Stimulated activated CD4-positive, alpha-beta T cell treated with anti-CD3 and anti-CD28 coated beads, Interleukin-15, amount 100 ng/mL, for 24 hours (primary cell): ENCODE results near the gene TRIO.
"Not testable (repeated sequence)": the region's sequence is repeated elsewhere in the genome, so short reads cannot be mapped to it uniquely, and the experiment has no call there.

Experiments
- DNase-seq: peaks from one replicate; pipeline ENCODE4 v3.0.0-alpha.2; 2020

Gene TRIO

DNA sequence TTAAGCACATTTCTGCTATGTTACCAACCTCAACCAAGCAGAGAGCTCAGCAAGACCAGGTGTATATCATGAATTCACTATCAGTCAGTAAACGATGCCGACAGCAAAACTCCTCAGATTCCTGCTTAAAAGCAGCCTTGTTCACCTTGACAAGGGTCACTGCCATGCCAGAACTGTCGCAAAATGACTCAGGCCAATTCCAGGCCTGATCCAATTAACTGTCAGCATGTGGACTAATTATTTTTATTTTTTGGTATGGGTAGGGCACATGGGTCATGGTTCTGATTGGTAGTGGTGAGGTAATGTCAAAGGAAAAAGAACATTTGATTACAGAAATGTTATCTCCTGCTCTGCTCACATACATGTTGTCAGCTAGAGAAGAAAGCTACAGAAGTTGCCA, 224.2 kb downstream of the TRIO start:
- no peak for DNase-seq

DNA sequence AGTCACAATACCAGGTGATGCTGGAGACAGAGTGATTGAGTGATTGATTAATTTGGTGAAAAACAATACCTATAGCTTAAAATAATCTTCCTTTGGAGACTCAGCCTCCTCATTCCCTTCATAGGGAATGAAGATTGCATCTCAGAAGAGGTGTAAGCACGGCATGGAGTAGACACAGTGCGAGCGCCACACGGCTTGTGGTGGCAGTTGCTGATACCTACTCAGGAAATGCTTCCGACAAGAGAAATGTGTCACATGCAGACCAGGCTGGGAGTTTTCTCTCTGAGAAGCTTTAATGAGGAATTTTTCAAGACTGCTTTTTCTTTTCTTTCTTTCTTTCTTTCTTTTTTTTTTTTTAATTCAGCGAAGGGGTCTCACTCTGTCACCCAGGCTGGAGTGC, 226.6 kb downstream of the TRIO start:
- no peak for DNase-seq

DNA sequence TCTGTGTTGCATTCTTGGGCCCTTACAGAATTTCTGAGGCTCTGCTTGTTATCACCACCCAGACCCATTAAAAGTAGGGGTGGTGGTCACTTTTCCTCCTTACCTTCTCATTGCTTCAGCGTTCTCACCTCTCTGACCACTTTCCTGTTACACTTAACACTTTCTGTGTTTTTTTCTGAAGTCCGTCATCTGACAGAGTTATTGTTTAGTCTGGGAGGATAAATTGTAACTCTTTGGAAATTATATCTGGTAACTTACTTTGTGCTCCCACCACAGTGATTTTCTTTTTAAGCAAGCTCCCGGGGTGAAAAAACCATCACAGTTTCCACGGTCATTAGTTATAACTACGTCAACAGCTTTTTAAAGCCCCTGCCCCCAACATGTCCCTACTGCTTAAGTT, 227.2 kb downstream of the TRIO start:
- DNase-seq: no peak

DNA sequence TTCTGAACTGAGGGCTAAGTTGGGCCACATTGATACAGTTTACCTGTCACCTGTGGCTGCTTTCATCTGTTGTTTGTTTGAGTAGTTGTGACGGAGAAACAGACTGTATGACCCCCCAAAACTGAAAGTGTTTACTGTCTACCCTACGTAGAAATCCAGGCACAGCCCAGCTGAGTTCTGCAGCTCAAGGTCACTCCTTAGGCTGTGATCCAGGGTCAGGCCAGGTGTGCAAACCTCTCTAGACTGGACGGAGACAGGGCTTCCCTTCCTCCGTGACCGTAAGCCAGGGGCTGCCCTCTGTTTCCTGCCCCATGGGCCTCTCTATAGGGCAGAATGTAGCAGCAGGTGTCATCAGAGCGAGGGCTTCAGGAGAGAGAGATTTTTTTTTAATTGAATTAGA, 230.5 kb downstream of the TRIO start:
- no peak for DNase-seq

DNA sequence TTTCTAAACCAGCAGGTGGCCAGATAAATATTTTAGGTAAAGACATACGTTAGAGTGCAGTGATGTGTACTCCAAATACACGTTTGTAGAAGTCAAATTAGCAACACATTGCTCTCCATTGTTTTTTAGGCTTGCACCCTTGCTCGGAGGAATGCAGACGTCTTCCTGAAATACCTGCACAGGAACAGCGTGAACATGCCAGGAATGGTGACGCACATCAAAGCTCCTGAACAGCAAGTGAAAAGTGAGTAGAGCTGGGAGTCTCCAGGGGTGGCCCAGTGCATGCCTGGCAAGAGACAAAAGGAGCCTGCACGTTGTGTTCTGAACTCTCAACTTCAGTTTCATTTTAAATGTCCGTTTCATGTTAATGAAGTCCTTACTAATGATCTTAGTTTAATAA, 231.0 kb downstream of the TRIO start:
- DNase-seq: no peak

DNA sequence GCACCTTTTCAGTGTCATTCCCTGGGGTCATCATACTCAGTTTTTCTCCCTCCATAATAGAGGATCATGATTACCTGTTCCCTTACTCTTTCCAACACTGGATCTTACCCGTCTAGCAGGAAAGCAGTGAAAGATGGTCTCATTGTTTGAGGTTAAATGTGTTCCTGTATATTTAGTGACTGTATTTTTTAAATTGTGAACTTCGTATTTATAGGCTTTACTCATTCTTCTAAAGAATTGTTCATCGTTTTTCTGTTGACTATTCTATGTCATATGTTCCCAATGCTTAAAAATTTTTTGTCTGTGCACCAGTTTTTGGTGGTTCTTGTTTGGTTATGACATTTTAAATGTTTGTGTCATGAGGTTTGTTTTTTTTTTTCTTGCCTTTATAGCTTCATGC, 233.6 kb downstream of the TRIO start:
- no peak for DNase-seq

DNA sequence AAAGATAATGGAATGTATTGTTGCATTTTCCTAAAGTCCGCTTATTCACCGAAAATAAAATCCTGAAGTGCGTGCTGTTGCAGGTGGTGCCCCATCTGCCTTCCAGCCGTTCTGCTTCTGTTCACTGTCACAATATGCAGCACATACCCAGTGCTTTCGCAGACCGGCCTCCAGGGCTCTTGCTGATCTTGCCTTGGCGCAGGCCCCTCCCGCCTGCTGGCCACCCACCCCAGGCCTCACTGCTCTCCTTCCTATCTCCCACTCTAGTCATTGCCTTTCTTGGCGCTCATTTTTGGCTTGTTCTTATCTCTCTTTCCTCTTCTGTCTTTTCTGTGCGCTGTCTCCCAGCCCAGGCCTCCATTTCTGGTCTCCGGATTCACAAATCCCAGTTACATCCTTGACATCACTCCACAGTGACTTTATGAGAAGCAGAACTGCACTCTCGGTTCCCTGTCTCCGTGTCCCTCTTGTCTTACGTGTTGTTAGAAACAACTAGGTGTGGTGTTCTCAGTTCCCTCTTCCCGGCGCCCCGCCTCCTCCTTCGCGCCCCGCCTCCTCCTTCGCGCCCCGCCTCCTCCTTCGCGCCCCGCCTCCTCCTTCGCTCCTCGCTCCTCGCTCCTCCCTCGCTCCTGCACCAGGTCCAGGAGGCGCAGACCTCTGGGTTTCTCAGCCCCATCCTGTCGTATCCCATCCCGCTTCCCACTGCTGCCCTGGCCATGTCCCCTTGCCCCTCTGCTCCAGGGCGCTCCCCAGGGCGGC, 236.8 kb downstream of the TRIO start:
- DNase-seq: no peak

DNA sequence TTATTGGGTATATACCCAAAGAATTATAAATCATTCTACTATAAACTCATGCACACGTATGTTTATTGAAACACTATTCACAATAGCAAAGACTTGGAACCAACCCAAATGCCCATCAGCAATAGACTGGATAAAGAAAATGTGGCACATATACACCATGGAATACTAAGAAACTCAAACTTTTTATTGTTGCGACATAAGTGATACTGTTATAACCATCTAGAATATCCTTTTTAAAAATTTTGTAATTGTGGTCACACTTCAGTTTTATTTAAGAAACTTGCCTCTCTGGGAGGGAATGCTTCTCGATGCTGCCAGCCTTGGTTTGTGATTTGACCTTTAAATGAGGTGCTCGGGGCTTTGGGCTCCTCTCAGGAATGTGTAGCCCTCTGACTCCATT, 237.6 kb downstream of the TRIO start:
- DNase-seq: no peak

DNA sequence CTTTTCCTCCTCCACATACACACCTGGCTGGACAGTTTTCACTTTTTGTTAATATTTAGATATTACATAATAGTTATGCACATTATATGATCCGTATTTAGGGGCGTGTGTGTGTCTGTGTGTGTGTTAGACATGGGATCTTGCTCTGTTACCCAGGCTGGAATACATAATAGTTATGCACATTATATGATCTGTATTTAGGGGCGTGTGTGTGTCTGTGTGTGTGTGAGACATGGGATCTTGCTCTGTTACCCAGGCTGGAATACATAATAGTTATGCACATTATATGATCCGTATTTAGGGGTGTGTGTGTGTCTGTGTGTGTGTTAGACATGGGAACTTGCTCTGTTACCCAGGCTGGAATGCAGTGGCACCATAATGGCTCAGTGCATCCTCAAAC, 239.5 kb downstream of the TRIO start:
- DNase-seq: no peak

DNA sequence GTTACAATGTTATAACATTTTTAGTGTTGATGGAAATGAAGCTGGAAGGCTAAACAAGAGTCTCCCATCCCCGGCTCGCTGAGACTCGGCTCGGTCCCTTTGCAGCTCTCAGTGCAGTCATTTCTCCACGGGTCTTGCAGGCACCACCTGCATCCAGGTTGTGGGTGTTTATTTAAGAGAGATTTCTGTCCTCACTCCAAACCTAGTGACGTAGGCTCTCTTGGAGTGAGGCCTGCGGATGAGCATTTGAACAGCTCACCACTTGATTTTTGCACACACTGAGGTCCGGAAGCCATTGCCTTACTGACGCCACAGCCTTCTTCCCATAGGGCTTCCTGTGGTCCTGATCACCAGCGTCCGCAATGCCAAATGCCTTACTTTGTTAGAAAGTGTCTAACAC, 240.8 kb downstream of the TRIO start:
- DNase-seq: no peak

DNA sequence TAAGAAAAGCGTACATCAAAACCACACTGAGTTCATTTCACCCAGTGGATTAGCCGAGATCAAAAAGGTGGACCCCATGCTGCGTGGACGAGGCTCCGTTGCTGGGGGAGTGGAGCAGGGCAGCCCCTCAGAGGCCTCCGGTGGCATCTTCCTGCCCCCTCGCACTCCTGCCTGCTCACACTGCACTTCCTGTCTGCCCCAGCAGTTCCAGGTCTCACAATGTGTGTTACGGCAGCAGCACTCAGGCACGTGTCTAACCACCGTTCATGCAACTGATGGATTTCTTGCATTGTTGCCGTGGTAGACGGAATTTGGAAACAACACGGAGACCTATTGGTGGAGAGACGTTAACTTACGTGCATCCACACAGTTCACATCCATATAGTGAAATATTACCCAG, 241.9 kb downstream of the TRIO start:
- DNase-seq: no peak

DNA sequence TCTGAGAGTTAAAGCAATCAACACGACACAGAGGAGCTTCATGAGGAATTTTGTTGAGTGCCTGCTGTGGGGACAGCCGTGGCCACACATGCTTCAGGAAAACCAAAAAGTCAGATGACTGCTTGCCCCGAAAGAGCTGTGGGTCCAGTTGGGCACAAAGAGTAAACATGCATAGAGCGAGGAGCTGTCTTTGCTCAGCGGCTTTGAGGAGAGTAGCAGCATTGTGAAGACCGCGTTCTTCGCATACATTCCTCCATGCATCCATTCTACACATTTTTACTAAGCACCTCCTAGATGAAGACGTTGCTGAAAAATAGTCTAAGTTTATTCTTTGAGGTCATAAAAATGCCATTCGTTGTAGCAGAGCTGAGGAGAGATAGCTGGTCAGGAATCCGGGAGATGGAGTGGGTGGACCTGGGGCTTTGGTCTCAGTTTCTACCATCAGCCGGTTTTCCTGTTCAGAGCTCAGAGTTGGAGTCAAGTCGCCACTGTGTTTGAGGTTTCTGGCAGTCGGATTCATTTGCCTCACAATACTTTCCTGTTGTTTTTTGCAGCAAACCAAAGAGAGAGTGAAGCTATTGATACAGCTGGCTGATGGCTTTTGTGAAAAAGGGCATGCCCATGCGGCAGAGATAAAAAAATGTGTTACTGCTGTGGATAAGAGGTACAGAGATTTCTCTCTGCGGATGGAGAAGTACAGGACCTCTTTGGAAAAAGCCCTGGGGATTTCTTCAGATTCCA, 243.9 kb downstream of the TRIO start:
- no peak for DNase-seq

DNA sequence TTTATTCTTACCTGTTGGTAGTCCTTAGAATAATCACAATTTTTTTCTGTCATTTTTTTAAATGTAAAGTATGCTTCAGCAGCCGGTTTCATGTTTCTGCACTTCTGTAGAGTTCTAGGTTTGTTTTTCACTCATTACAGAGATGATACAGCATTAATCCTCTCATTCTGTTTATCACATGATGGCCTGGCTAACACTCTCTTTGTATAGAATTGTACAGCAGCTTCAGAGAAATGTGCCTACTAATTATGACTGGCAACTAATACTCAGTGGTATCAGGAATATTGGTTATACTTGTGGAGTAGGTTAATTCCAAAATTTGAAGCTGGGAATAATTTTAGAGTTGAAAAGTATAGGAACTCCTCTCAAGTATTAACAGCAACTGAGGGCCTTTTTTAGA, 245.6 kb downstream of the TRIO start:
- DNase-seq: no peak

DNA sequence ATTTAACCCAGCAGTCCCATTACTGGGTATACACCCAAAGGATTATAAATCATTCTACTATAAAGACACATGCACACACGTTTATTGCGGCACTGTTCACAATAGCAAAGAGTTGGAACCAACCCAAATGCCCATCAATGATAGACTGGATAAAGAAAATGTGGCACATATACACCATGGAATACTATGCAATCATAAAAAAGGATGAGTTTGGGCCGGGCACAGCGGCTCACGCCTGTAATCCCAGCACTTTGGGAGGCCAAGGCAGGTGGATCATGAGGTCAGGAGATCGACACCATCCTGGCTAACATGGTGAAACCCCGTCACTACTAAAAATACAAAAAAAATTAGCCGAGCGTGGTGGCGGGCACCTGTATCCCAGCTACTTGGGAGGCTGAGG, 249.4 kb downstream of the TRIO start:
- DNase-seq: not testable (repeated sequence)

DNA sequence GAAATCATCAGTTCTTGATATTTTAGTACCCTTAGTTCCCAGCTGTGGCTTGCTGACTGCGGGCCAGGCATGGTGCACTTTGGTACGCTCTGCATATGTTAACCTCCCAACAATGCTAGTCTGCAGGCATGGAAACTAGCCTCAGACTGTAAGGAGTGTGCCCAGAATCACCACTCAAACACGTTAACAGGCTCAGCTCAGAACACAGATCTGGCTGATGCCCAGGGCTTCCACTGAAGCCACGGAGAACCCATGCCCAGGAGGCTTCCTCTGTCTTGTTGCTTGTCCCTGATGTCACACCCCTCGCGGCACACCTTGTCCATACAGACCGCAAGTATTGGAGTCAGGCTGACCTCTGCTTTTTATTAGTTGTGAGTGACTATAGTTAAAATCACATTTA, 251.2 kb downstream of the TRIO start:
- no peak for DNase-seq

DNA sequence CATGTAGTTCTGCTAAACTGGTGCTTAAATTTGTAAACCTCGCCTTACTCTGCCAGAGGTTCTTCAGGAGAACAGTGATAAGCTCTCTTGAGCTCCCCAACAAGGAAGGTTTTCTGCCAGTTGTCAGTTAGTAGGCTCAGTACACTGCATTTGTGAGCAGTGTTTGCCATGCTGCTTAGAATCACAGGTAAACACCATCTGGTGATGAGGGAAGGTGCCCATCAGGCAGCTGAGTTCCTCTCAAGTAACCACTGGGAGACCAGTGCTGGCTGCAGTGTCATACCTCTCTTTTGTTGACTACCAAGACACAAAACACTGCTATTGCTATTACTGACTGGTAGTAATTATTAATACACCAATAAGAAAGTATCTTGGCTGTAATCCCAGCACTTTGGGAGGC, 252.3 kb downstream of the TRIO start:
- DNase-seq: no peak

DNA sequence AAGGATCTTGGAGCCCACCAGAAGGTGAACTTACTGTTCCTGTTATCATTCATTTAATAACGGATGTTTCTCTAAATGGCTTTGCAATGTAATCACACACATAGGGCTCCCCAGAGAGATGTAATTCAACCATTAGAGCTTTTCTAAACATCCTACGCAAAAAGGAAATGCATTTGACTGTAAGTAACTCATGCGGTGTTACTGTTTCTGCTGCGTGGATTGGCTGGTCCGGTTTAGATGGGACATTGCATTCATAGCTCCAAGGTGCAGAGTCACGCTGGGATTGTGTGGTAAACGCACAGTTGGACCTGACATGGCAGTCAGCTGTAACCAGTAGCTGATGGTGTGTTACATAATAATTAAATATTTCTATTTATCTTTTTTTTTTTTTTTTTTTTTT, 252.9 kb downstream of the TRIO start:
- no peak for DNase-seq

DNA sequence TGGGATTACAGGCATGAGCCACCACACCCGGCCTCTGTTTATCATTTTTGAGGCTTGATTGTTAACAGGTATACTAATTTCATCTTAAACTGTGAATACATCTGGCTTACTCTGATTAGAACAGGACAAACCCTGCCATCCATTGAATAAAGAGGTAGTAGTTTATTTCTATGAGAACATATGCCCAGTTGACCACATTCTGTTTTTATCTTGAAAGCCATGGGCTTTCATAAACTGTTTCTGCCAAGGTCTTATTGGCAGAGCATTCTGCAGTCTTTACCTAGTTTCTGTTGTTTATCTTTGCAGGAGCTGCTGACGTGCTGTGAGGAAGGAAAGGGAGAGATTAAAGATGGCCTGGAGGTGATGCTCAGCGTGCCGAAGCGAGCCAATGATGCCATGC, 253.6 kb downstream of the TRIO start:
- no peak for DNase-seq

DNA sequence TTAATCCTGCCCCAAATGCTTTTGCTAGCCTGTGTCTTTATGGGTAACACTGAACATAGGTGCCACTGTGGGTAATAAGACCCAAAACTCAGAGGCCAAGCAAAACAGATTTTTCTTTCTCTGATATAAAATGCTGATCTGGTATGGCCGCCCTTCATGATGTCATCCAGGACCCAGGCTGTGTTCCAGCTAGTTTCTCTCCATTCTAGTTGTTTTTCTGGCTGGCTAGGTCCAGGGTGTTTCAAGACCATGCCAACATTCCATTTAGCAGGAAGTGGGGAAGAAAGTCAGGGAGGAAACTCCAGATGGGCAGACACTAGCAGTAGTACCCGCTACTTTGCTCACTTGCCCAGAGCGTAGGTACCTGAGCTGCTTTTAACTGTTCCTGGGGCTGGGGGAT, 254.6 kb downstream of the TRIO start:
- no peak for DNase-seq

DNA sequence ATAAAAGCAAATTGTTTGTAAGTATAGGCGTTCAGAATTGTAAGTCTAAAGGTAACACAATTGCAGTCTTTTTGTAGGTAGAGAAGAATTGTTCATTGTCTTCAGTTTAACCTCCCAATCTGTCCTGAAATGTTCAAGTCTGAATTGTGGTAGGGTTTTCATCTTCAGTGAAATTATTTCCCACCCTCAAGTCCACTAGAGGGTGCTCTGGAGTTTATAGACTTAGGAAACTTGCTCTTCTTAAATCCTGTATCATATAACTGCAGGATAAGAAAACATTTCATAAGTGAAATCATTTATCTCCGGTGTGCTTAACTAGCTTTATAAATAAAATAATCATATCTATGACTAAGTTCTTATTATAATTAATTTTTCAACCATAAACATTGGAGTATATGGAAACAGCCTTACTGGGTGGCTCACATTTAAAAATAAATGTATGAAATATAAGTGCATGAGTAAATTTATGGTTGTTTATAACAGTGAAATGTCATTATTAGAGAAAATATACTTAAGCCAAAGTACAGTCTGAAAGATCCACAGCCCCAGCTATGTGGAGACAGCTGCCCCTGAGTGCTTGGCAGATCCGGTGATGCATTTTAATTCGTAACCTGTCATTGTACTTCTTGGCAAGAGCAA, 256.0 kb downstream of the TRIO start:
- no peak for DNase-seq

DNA sequence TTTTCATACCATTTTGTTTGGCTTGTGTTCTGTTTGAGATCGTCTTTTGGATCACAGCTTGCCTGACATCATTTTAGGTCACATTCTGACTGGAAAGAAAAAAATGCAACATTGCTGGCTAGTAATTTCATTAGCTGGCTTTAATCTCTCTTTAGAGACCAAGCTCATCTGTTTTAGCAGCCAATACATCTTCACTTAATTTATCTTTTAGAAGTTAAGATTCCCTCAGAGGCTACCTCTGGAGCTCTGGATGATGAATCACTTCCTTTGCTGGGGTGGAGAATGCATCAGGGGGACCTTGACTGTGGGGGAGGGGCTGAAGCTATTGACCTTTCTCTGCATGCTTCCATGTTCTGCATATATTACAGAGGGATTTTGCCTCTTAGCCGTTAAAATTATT, 256.9 kb downstream of the TRIO start:
- DNase-seq: no peak

DNA sequence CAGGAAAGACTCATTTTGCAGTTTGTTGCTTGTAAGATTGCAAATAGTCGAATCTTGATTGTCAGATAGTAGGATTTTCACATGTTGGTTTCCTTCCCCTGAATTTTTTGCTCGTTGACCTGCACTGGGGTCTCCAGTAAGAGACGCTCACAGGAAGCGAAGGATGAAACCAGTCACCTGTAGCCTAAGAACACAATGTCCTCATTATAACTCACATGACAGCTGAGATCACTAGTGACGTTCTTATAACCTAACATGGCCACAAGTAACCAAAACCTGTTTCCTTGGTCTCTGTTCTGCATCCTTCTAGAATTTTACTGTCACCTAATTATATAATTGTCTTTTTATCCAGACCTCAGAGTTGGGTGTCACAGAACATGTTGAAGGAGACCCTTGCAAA, 257.5 kb downstream of the TRIO start:
- no peak for DNase-seq

DNA sequence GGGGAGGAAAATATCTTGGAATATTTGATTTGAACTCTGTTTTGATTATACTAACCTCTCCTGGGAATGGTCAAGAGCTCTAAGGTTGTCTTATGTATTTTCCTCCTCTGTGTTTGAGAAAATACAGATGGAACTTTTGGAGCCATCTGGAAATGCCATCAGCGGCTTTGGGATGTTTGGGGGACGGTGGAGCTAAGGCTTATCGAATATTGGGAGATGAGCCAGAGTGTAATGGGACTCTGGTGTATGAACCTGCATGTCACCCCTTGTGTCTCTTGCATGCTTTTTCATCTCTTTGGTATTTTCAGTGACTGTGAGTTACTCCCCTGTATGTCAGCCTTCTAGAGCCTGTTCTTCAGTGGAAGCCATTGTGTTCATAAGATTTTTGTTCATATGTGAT, 258.5 kb downstream of the TRIO start:
- DNase-seq: no peak

DNA sequence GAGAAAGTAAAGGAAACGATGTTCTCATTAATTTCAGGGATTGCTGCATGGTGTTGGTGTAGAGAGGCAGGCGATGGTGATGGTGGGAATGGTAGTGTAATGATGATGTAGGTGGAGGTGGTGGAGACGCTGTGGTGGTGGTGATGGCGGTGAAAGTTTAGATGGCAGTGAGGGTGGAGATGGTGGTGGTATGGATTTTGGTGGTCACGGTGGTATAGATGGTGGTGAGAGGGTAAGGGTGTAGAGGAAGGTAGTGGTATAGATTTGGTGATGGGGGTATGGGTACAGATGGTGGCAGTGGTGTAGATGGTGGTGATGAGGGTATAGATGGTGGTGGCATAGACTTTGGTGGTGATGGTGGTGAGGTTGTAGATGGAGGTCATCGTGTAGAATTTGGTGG, 259.3 kb downstream of the TRIO start:
- no peak for DNase-seq
